Measurements from ENCODE around the gene DOCK10.

DNA sequence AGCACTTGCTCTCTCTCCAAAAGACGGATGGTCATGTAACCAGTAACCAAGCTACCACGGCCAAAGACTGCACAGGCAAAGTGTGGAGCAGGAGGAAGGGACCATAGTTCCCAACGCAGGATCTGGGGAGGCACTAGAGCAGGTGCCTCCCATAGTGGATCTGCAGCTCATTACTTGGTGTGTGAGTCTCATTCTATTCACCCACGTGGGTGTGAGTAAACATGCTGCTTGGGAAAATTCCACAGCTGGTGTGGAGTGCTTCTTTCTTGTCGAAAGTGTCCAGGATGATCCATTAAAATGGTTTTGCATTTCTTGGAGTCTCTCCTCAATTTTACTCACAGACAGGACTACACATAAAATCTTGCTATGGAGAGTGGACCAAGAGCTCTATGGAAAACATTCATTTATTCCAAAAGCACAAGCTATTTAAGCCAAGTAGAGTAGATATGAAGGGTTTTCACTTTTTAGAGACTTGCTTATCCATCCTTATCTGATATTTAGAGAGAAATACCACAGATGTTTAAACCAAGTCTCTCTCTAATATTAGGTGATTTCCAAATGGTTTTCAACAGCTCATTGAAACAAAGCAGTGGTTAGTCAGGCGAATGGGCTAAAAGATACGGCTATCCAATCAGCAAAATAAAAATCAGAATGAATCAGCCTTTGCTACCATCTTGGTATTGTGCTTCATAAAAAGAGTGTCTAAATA lies 221.8 kb downstream of the DOCK10 start:
- TF ChIP-seq, protein P1, sequence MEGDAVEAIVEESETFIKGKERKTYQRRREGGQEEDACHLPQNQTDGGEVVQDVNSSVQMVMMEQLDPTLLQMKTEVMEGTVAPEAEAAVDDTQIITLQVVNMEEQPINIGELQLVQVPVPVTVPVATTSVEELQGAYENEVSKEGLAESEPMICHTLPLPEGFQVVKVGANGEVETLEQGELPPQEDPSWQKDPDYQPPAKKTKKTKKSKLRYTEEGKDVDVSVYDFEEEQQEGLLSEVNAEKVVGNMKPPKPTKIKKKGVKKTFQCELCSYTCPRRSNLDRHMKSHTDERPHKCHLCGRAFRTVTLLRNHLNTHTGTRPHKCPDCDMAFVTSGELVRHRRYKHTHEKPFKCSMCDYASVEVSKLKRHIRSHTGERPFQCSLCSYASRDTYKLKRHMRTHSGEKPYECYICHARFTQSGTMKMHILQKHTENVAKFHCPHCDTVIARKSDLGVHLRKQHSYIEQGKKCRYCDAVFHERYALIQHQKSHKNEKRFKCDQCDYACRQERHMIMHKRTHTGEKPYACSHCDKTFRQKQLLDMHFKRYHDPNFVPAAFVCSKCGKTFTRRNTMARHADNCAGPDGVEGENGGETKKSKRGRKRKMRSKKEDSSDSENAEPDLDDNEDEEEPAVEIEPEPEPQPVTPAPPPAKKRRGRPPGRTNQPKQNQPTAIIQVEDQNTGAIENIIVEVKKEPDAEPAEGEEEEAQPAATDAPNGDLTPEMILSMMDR (IDR thresholded peaks at IDR 0.05; ENCODE audit: low read depth, low read length) = no peak
- TF ChIP-seq, protein P2, sequence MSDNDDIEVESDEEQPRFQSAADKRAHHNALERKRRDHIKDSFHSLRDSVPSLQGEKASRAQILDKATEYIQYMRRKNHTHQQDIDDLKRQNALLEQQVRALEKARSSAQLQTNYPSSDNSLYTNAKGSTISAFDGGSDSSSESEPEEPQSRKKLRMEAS (IDR thresholded peaks at IDR 0.05; ENCODE audit: low read depth, low read length) = no peak
- no peak for TF ChIP-seq POLR2A (IDR thresholded peaks at IDR 0.05; ENCODE audit: extremely low read depth, insufficient read length)
